K562 (cell line): Measurements from ENCODE around the gene CENPC. TPM values are rescaled to one million over a fixed set of nuclear protein-coding genes. Genes with fewer than 3 reads are reported as not detected.
A peak's percentile ranks its signal among the peaks of the same experiment; 100 is the strongest.

Source experiments
- ATAC-seq: fragments of 200-7000 bp; cut with Tn5 transposase; 3 replicates; pipeline ENCODE4 v1.9.1; 2020; ENCODE audit warnings: moderate library complexity
- BruUV-seq: library from RNA; stranded (reverse); fragments of 400-500 nt; replicated peaks from 2 replicates; lab custom pipeline; 2021; lab: Mats Ljungman, UMichigan
- CTCF ChIA-PET: fragments of 300-600 bp; formaldehyde crosslinking; extraction: SDS; loops from one replicate; lab custom pipeline; 2021; ENCODE audit warnings: low intra/inter-chr PET ratio; lab: Yijun Ruan, JAX
- POLR2A ChIA-PET: fragments of 300-600, 350-650 bp; sonication (Branson Sonifier 250); formaldehyde crosslinking; extraction: SDS; loops from one replicate; lab custom pipeline; 2021; ENCODE audit warnings: antibody characterized with exemption, inconsistent platforms; lab: Yijun Ruan, JAX
- DNase-seq, 4 experiments: peaks; one replicate each; pipeline versions ENCODE4 v3.0.0 to v3.0.0-alpha.2; 2011 to 2018; ENCODE audit warnings: low spot score in 3 of 4, mixed read lengths in 3 of 4; ENCODE audit errors: extremely low read depth in 1 of 4
- FAIRE-seq: peaks from 2 replicates; lab custom pipeline; 2011; peaks lifted over from hg19 to GRCh38; lab: Jason Lieb, UNC
- H2AFZ ChIP-seq: 2 replicates; pipeline ENCODE4 v1.6.0; 2011; ENCODE audit warnings: low read depth, low read length, control low read depth, inconsistent platforms
- H3K27ac ChIP-seq: fragments of 200-600 bp; 3 replicates; pipeline ENCODE4 v1.8.0; 2011; ENCODE audit warnings: low read depth, mild to moderate bottlenecking, control low read depth, inconsistent platforms, low read length, moderate library complexity, mixed read lengths; ENCODE audit errors: extremely low read depth
- H3K27me3 ChIP-seq, 2 experiments: fragments of 300-600 bp in 1 of 2; 2 replicates in 1 of 2; 3 replicates in 1 of 2; pipeline versions ENCODE4 v1.6.0 to v1.8.0; 2011; ENCODE audit warnings: inconsistent platforms in 2 of 2, low read length in 2 of 2, mild to moderate bottlenecking in 1 of 2, mixed read lengths in 1 of 2, moderate library complexity in 1 of 2; ENCODE audit not compliant: control insufficient read depth in 2 of 2, insufficient read depth in 2 of 2
- H3K36me3 ChIP-seq: fragments of 300-600 bp; 3 replicates; pipeline ENCODE4 v1.8.0; 2011; ENCODE audit warnings: mild to moderate bottlenecking, low read length, inconsistent platforms; ENCODE audit not compliant: control insufficient read depth, insufficient read depth
- H3K4me1 ChIP-seq, 2 experiments: fragments of 200-600 bp in 1 of 2; replicated peaks in 1 of 2; 2 replicates in 1 of 2; 3 replicates in 1 of 2; pipeline versions ENCODE4 v1.5.1 to v1.8.0; 2011; ENCODE audit warnings: inconsistent platforms in 2 of 2, low read length in 2 of 2, mild to moderate bottlenecking in 1 of 2, mixed read lengths in 1 of 2, moderate library complexity in 1 of 2; ENCODE audit not compliant: control insufficient read depth in 2 of 2, insufficient read depth in 2 of 2
- H3K4me2 ChIP-seq: 2 replicates; pipeline ENCODE4 v1.6.1; 2011; ENCODE audit warnings: low read length, control low read depth, inconsistent platforms, mixed read lengths; ENCODE audit not compliant: insufficient read depth
- H3K4me3 ChIP-seq: fragments of 200-600 bp; sonication (generic), shearing (Covaris generic); 2 replicates; pipeline ENCODE4 v1.5.1; 2016; ENCODE audit warnings: control low read depth, inconsistent platforms
- H3K79me2 ChIP-seq: fragments of 200-600 bp; 3 replicates; pipeline ENCODE4 v1.8.0; 2011; ENCODE audit warnings: low read length, inconsistent platforms; ENCODE audit not compliant: control insufficient read depth, insufficient read depth
- H3K9ac ChIP-seq, 2 experiments: 2 replicates each; pipeline versions ENCODE4 v1.6.0 to v1.6.1; 2011; ENCODE audit warnings: low read depth in 2 of 2, low read length in 2 of 2, control low read depth in 1 of 2, inconsistent platforms in 1 of 2, mild to moderate bottlenecking in 1 of 2, mixed read lengths in 1 of 2; ENCODE audit not compliant: insufficient read depth in 1 of 2
- H3K9me1 ChIP-seq: one replicate; pipeline ENCODE4 v1.6.0; 2011; ENCODE audit warnings: inconsistent platforms, mild to moderate bottlenecking, low read length, moderate library complexity; ENCODE audit not compliant: control insufficient read depth, insufficient read depth
- H3K9me3 ChIP-seq: replicated peaks from 2 replicates; pipeline ENCODE4 v1.5.1; 2011; ENCODE audit warnings: low read depth, low read length, inconsistent platforms; ENCODE audit not compliant: control insufficient read depth, insufficient read depth
- H4K20me1 ChIP-seq: replicated peaks from 2 replicates; pipeline ENCODE4 v1.6.1; 2011; ENCODE audit warnings: low read length, inconsistent platforms, mixed read lengths; ENCODE audit not compliant: control insufficient read depth, insufficient read depth
- ARID4B ChIP-seq: sonication (generic); formaldehyde crosslinking; IDR thresholded peaks from 2 replicates; pipeline ENCODE4 v1.8.0; 2022; ENCODE audit warnings: mild to moderate bottlenecking, missing genetic modification reagents
- CTBP1 ChIP-seq: fragments of 450-650 bp; IDR thresholded peaks from 2 replicates; pipeline ENCODE4 v1.6.1; 2016; ENCODE audit warnings: borderline replicate concordance
- CTCF ChIP-seq, 3 experiments: IDR thresholded peaks in 2 of 3; conservative IDR thresholded peaks in 1 of 3; 2 replicates each; pipeline ENCODE4 v1.5.1; 2011 to 2012; ENCODE audit warnings: low read length in 3 of 3, mild to moderate bottlenecking in 3 of 3, control low read depth in 2 of 3, improper control_type of control experiment in 1 of 3, inconsistent platforms in 1 of 3, low read depth in 1 of 3, mixed read lengths in 1 of 3, moderate library complexity in 1 of 3; ENCODE audit not compliant: insufficient read depth in 2 of 3
- DPF2 ChIP-seq: fragments of 450-650 bp; IDR thresholded peaks from 2 replicates; pipeline ENCODE4 v1.6.1; 2016
- LEF1 ChIP-seq: fragments of 450-650 bp; IDR thresholded peaks from 2 replicates; pipeline ENCODE4 v1.6.1; 2016; ENCODE audit warnings: mild to moderate bottlenecking
- MLLT1 ChIP-seq, 2 experiments: fragments of 450-650 bp; IDR thresholded peaks; 2 replicates each; pipeline ENCODE4 v1.6.1; 2016
- RBM39 ChIP-seq: fragments of 200-400 bp; formaldehyde crosslinking; optimal IDR thresholded peaks from 2 replicates; pipeline ENCODE3; 2018; ENCODE audit warnings: low read depth, low read length
- RCOR1 ChIP-seq, 2 experiments: IDR thresholded peaks; 2 replicates each; pipeline ENCODE4 v1.6.1; 2012; ENCODE audit warnings: low read depth in 2 of 2, low read length in 2 of 2, borderline replicate concordance in 1 of 2, improper control_type of control experiment in 1 of 2
- STAT5A ChIP-seq: IDR thresholded peaks from 2 replicates; pipeline ENCODE4 v1.6.1; 2012; ENCODE audit warnings: low read length, inconsistent platforms, borderline replicate concordance
- TBP ChIP-seq: optimal IDR thresholded peaks from 2 replicates; pipeline ENCODE3; 2011; ENCODE audit warnings: low read depth, low read length, improper control_type of control experiment
- TRIM28 ChIP-seq: fragments of 450-650 bp; IDR thresholded peaks from 2 replicates; pipeline ENCODE4 v1.6.1; 2017
- ZKSCAN3 ChIP-seq: fragments of 250-450 bp; sonication (Bioruptor Pico); IDR thresholded peaks from 2 replicates; pipeline ENCODE4 v1.4.0; 2020
- ZNF766 ChIP-seq: fragments of 200-800 bp; sonication (Bioruptor generic); conservative IDR thresholded peaks from 2 replicates; pipeline ENCODE4 v1.6.1; 2016; ENCODE audit warnings: missing genetic modification characterization, missing compliant biosample characterization
- WGBS: fragments of 100-300 bp; shearing (Covaris generic); methylation state at CpG from one replicate; pipeline ENCODE4 v1.1.6; 2016; ENCODE audit warnings: low coverage, mixed read lengths; ENCODE audit not compliant: insufficient coverage; ENCODE audit errors: missing lambda C conversion rate; 5-methylcytosine and 5-hydroxymethylcytosine counted together
- in situ Hi-C: fragments of 300-500 bp; cut with MboI; formaldehyde crosslinking; loops from 4 replicates; pipeline ENCODE4 v1.15.0; 2018; ENCODE audit warnings: inconsistent platforms, mixed read lengths
- intact Hi-C: fragments of 100-400 bp; cut with micrococcal nuclease; formaldehyde crosslinking; loops from 2 replicates; pipeline ENCODE4 v1.14.2; 2022
- polyA plus RNA-seq, 8 experiments: library from polyadenylated mRNA; depleted of rRNA in 4 of 8; stranded (reverse) in 5 of 8; unstranded in 3 of 8; fragments of >200 nt; fragmentation: Nextera tagmentation in 2 of 8; fragmentation: Illumina TruSeq in 1 of 8; extraction: Ambion mirVana in 2 of 8; extraction: Trizol in 1 of 8; gene quantifications; 2 replicates each; pipeline versions ENCODE4 v1.2.1 to v1.2.3, GENCODE V29; 2011 to 2014; ENCODE audit warnings: inconsistent platforms in 1 of 8, missing spikeins in 1 of 8
- total RNA-seq, 7 experiments: library from RNA; depleted of rRNA in 6 of 7; stranded (reverse); fragments of >200 nt in 6 of 7; fragmentation: Illumina TruSeq in 2 of 7; extraction: Trizol in 2 of 7; gene quantifications; 2 replicates each; pipeline versions ENCODE4 v1.2.1 to v1.2.3, GENCODE V29; 2011 to 2021; ENCODE audit warnings: low replicate concordance in 1 of 7

Gene CENPC
- total and polyA plus RNA-seq, 9 of the 15 experiments (the other 6 are each of a cell fraction or from before 2014, with no cell fraction given): 18.1 to 48.5 (median 30.8) TPM

- intact Hi-C loops (loop anchor here (1.0 to 2.0 kb wide), 2 partner anchors 23 to 30 kb away; partner anchors contain the start of gene CENPC), in situ Hi-C loops (no loop called here)
- peak overlapping the region; percentile 94 for H3K27ac ChIP-seq
- no peaks in the 10 kb centered on the region for H3K79me2 ChIP-seq
- ChIA-PET POLR2A (interaction anchor here (0.6 to 1.5 kb wide), 3 partner anchors 19 to 23 kb away, joined by 4 read pairs; no protein-coding TSS in a partner anchor), CTCF (no interaction called here)
- no peaks in the 10 kb centered on the region; the same call in 1 of the 2 replicates for H3K9me3 ChIP-seq
- WGBS: under 1% methylated on average over 13 of the region's 13 CpGs
- H2AFZ ChIP-seq: peak overlapping the region; percentile 96
- peak; percentile 69 for FAIRE-seq
- DNase-seq: peak; percentile 35 to 76 (median 50)
- BruUV-seq: TSS peak; percentile 85
- H3K4me1 ChIP-seq: peaks cover 3 to 54% of the 10 kb centered on the region in 2 experiments; a peak in 3 of 5 replicates
- no peaks in the 10 kb centered on the region for H4K20me1 ChIP-seq
- peak; percentile 74 for ATAC-seq
- no peaks in the 10 kb centered on the region for H3K27me3 ChIP-seq
- peak overlapping the region in 1 of 2 experiments; percentile 77; a peak in 3 of 4 replicates for H3K9ac ChIP-seq
- no peaks in the 10 kb centered on the region; the same call in 2 of the 3 replicates for H3K36me3 ChIP-seq
- H3K4me2 ChIP-seq: peak overlapping the region; percentile 76
- H3K9me1 ChIP-seq: no peaks in the 10 kb centered on the region
- H3K4me3 ChIP-seq: peak overlapping the region; percentile 23; the same call in 1 of the 2 replicates
- TF ChIP-seq LEF1 (peak; percentile 65), ZKSCAN3 (CRISPR knock-in tag) (no peak), MLLT1 (IDR thresholded peaks at IDR 0.05) (0 out of 4 replicates have a peak, but pooled peaks of 1 of the 2 experiments have one; percentile 47), STAT5A (peak; percentile 4; the same call in 1 of the 2 replicates), RBM39 (no peak), RCOR1 (IDR thresholded peaks at IDR 0.05; ENCODE audit: borderline replicate concordance in 1 of 2, low read depth in 2 of 2, low read length in 2 of 2) (peak in 1 of 2 experiments; percentile 5; a peak in 1 of 4 replicates), CTBP1 (peak; percentile 37; the same call in 1 of the 2 replicates), TBP (peak; percentile 96), TRIM28 (0 out of 2 replicates have a peak, but pooled peaks have one; percentile 21), CTCF (IDR thresholded peaks at IDR 0.05 in 2 of 3, conservative IDR thresholded peaks at IDR 0.05 in 1 of 3; ENCODE audit: insufficient read depth in 2 of 3, low read depth in 1 of 3, low read length in 3 of 3) (no peak), DPF2 (peak; percentile 39; the same call in 1 of the 2 replicates), ZNF766 (0 out of 2 replicates have a peak, but pooled peaks have one; percentile 14), ARID4B (CRISPR knock-in tag) (no peak)
Measured at GRCh38 chr4:67575232-67576058, 30.1 kb upstream of the CENPC start.
